ENCODE results near the gene PTPRM.

GRCh38 chr18:8140841-8141501 lies 573.9 kb downstream of the PTPRM start:
- TF ChIP-seq CTCF (IDR thresholded peaks at IDR 0.05) (no peak), POLR2A (IDR thresholded peaks at IDR 0.05) (no peak), POLR2AphosphoS5 (IDR thresholded peaks at IDR 0.05) (peak in 3 of 4 donors; percentile 19 to 52 (median 36))

Measured in sigmoid colon (tissue), 4 donors.